GM21526 (cell line): ENCODE measurements around the gene RNPS1.
"Not testable (repeated sequence)": the region's sequence is repeated elsewhere in the genome, so short reads cannot be mapped to it uniquely, and the experiment has no call there.

Experiments
- ATAC-seq: cut with Tn5 transposase; IDR thresholded peaks from one replicate; pipeline ENCODE4 v1.9.1; 2021; ENCODE audit warnings: moderate library complexity; ENCODE audit not compliant: unreplicated experiment, low FRiP score

RNPS1 gene

DNA sequence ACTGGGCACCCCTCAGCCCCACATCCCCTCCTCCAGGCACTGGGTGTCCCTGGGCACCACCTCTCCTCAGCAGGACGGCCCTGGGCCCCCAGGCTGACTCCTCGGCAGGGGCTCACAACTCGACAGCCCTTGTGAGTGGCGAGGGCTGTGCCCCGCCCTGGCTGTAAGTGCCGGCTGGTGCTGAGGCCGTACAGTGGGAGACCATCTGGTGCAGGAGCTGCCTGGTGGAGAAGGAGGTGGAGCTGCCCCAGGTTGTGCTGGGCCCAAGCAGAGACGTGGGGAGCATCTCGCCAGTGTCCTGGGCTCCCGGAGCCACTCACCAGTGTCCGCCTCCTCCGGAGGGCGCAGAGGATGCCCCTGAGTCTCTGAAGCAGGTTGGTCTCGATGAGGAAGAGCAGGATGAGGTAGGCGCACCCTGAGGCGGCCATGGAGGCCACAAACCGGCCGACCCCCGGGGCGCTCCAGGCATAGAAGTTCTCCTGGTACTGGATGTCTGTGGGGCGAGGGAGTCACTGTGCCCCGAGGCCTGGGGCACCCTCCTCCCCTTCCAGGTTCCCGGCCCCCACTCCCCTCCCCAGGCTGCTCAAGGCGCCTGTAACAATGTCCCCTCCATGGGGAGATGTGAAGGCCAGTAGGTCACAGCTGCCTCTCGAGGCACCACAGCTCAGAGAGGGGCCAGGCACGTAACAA lies 15.1 kb upstream of the RNPS1 start:
- ATAC-seq: no peak

DNA sequence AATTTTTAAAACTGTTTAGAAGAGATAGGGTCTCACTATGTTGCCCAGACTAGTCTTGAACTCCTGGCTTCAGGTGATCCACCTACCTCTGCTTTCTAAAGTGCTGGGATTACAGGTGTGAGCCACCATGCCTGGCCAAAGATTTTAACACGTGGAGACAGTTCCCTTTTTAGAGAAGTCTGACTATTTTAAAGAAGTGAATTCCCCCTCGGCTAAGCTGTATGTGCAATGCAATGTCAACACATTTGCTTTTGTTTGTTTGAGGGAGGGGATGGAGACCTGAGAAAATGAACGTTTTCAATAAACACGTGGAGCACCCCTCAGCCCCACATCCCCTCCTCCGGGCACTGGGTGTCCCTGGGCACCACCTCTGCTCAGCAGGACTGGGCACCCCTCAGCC lies 14.3 kb upstream of the RNPS1 start:
- ATAC-seq: no peak

DNA sequence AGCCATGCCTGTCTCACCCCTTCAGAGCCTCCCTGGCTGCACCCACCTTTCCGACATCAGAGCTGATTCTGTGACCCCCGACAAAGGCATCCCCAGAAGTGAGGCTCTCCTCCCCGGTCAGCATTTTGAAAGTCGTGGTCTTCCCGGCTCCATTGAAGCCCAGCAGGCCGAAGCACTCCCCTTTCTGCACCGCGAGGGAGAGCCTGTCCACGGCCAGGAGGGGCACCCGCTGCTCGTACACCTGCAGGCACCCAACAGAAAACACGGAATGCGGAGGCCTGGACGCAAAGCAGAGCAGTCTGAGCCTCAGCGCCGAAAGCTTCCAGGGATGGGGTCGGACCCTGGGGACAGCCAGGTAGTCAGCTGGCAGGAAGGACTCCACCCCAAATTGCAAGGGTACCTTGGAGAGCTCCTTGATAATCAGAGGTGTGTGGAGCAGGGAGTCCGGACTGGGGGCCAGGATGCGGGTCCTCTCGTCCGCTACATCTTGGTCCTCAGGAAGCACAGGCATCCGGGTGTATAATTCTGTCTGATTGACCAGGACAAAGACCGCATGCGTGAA lies 13.1 kb upstream of the RNPS1 start:
- no peak for ATAC-seq

DNA sequence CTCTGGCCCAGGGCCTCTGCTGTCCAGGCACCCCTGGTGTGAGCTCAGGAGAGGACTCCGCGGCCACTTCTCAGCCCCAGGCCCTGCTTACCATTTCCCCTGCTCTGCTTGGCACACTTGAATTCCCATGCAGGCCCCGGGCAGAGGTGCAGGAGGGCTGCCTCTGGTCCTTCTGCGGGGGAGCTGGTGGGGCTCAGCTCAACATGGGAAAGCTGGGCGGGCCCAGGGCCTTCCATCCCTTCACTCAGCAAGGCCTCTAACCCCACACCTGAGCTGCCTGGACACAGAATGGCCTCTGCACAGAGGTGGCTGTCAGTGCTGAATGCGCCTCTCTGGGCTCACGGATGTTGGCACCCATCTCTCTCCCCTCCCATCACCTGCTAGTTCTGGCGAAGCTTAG lies 12.5 kb upstream of the RNPS1 start:
- ATAC-seq: no peak

DNA sequence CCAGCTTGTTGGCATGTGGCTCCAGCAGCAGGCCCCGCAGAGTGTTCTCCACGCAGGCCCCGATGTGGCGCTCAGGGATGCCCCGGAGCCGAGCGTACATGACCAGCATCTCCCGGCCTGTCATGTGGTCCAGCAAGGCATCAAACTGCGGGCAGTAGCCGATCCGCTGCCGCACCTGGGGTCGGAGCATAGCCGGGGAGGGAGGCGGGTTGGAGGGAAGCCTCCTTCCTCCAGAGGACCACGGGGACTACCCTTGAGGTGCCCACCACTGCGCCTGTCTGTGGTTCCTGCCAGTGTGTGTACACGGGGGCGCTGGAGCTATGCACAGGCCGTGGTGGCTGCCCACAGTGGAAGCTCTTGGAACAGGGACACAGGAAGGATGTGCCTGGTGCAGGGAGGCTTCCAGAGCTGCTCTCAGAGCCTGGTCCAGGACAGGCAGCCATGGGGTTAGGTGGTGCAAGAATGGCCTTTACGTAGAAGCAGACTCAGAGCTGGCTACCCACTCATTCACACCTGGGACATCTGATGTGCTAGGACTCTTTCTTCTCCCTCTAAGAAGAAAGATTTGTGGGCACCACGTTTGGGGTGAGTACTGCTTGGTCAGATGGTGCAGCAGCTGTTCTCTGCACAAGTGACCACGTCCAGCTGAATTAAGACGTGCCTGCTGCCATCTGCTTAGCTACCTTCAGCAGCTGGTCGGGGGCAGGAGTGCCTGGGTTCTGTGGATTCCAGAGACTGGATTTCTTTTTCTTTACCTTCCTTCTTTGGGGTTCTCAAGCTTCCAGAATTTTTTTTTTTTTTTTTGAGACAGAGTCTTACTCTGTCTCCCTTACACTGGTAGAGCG lies 11.3 kb upstream of the RNPS1 start:
- ATAC-seq: no peak

DNA sequence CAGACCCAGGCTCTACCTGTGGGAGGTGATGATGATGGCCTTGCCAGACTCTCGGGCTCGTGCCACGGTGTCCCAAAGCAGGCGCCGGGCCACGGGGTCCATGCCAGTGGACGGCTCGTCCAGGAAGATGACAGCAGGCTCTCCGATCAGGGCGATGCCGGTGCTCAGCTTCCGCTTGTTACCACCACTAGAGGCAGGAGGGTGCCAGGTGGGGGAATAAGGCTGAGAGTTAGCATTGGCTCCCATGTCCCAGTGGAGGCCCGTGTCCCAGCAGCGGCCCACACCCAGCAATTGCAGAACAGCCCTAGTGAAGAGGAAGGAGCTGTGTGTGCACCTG lies 10.3 kb upstream of the RNPS1 start:
- ATAC-seq: no peak

DNA sequence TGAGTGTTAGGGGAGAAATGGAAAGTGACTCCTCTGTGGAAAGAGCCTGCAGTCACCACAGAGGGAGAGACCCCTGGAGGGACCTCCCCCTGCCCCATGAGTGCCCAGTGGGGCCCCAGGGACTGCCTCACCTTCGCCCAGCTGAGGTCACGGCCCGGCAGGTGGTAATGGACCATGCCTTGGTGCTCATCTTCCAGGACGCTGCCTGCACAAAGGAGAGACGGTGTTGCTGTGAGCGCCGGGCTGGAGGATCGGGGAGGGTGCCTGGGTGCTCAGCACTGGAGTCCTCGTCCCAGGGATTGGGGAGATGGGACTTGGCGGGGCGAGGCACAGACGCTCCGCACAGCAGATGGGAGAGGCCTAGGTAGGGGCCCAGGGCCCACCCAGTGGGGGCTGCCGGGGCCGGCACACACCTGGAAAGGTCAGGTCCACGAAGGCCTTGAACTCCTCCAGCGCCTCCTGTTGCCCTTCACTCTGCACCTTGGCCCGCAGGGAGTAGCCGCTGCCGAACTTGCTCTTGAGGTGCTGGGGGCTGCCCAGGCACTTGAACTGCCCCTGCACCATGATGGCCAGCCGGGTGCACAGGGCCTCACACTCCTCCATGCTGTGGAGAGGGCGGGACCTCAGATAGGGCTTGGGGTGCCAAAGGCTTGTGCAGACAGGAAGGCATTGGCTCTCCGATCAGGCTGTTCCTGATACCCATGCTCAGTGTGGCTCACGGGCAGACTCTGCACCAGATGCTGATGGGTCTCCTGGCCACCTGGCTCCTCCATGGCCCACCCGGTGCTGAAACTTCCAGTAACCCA lies 9.7 kb upstream of the RNPS1 start:
- no peak for ATAC-seq

DNA sequence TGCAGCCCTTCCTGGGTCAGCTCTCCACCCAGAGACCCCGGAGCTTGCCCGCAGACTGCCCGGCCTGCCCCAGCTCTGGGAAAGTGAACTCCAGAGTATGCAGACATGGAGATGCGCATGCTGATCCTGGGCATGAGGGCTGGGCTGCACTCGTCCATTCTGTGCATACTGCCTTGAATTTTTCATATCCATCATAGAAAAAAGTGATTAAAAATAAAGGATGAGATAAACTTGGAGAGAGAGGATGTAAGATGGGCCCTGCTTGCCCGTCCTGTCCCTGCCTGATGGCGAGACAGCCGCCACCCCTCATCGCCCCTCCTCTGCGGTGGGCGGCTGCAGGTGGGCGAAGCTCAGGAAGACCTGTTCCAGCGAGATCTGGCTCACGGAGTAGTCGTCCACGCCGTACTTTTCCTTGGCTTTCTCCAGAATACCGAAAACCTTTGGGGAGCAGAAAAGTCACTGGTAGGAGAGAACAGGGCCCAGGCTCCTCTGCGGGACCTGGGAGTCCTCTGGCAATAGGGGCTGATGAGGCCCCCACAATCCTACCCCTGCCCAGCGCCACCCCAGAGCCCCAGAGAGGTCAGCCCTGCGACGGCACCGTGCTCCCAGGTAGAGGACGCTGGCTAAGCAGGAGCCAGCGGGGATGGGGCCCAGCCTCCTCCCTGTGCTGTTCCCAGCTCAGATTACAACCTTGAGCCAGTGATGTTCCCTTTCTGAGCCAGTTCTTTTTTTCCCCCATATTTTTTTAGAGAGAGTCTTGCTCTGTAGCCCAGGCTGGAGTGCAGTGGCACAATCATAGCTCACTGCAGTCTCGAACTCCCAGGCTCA lies 8.7 kb upstream of the RNPS1 start:
- no peak for ATAC-seq

DNA sequence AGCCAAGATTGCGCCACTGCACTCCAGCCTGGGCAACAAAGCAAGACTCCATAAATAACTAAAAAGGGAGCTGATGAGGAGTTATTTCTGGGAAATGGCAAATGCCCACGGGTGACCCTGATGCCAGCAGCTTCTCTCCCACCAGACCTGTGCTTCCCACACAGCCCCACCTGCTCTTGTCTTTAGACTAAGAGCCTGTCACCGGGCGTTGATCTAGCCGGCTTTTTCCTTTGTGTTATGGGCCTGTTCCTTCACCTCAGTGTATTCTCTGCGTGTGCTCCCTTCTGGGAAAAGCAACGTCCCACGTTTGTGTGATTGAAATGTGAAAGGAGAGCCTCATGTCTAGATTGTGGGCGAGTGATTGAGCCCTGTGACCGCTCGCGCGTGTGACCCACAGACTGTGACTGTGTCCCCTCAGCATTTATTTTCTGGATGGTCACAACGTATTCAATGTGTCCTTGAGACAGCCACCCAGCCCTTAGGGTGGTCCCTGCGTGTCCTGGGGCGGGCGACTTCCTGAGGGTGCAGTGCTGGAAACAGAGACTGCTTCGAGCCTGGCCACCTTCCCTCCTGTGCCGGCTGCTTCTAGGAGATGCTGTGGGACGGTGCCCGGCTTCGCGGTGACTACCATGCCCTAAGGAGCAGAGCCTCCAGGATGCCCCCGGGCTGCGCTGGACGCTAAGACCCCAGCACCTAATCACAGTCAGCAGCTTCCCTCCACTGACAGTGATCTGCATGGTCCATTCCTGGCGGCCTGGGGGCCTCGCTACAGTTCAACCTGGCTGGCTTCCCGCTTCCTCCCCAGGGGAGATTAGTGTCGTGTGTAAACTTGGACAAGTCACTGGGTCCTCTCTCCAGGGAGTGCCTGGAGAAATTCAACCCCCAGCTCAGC lies 7.8 kb upstream of the RNPS1 start:
- no peak for ATAC-seq

DNA sequence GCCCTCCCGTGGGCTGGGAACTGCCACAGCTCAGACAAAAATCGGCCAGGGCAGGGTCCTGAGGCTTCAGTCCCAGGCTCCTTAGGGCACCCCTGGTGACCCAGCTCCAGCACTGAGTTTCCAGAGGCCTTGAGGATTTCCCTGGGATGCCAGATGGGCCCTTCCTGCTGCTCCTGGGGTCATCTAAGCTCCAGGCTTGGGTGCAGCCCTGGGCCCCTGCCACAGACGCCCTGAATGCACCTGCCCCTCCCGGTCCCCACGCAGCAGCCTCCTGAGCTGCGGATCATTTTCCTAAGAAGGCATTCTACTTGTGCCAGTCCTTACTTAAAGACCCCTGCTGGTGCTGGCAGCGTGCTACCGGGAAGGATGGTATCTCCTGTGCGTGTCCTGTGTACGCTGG lies 6.0 kb upstream of the RNPS1 start:
- ATAC-seq: no peak

DNA sequence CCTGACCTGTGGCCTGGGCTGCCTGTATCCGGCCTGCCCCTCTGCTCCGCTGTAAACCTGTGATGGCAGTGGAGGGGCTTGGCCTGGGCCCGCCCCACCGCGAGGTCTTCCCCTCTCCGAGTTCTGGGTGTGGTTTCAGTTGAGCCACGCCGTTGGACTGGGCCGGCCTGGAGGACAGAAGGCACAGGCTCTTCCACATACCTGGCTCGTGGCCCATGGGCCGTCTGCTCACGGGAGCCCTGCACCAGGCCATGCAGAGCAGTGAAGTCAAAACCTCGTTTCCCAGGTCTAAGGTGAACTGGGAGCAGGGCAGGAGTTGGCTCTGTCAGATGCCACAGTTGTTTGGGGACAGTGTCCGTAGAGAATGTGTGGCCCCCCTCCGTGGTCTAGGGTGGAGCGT lies 5.6 kb upstream of the RNPS1 start:
- ATAC-seq: no peak

DNA sequence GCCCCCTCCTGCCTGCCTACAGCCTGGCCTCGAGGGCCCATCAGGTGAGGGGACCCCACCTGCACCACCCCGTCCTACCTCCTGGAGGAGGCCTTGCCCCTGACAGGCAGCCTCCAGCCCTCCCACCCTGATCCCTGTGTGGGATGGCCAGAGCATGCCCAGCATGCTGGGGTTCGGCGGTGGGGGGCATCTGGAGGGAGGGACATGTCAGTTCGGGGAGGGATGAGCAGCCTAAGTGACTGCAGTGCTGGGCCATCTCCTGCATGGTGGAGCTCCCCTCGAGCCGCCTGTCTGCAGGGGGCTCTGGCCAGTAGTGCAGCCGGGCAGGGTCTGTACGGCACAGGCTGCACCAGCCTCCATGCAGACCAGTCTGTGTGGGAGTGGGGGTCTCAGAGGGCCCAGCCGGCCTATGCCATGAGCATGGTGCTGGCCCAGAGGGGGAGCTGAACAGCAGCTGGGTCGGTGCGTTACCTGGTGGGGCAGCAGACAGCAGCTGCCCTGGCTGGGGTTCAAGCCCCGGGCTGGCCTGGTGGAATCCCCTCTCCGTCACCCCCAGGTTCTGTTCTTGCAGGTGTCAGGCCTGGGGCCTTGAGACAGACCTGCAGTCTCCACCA lies 4.0 kb upstream of the RNPS1 start:
- ATAC-seq: no peak

DNA sequence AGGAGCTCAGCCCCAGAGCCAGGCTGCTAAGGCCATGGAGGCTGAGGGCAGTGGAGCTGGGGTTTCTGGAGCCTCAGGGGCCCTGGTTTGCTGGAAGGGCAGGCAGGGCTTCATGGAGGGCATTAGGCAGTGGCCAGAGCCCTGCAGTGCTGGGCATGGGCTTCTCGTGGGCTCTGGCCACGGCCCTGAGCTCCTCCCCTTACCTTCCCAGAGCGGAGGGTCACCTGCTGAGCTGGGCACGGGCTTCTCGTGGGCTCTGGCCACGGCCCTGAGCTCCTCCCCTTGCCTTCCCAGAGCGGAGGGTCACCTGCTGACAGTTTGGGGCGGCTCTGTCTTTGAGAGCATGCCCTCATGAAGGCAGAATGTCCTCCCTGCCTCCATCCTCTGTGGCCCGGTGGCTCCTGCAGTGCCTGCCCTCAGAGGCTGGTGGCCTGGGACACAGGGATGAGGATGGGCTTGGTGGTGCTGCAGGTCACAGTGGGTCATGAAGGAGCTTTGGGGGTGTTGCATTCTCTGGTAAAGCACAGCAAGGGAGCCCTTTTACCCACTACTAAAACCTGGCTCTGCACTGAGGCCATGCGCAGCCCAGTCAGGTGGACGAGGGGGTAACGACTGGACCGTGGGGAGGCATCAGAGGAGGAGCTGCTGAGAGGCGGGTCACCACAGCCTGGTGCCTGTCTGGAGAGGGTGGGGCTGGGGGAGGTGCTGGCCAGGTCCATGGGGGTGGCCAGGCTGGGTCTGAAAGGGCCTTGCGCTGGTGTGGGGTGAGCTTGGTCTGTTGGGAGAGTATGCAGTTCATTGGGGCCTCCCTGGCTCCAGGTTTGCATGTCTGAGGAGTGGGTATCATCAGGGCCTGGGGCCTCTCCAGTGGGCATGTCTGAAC lies 2.9 kb upstream of the RNPS1 start:
- ATAC-seq: no peak

DNA sequence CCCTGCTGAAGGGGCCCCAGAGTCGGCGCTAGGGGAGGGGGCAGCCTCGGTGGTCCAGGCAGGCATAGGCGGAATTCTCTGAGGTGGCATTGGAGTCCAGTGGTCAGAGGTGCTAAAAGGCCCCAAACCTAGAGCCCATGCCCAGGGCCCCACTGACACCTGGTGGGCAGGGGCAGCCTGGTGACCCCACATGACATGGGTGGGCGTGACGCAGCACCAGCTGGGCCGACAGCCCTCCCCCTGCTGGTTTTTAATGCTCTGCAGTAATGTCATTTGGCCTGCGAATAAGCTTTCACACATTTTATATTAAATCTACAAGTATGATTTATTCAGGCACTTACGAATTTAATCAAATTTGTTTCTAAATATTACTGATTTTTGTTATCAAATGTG lies 2.1 kb upstream of the RNPS1 start:
- ATAC-seq: no peak

DNA sequence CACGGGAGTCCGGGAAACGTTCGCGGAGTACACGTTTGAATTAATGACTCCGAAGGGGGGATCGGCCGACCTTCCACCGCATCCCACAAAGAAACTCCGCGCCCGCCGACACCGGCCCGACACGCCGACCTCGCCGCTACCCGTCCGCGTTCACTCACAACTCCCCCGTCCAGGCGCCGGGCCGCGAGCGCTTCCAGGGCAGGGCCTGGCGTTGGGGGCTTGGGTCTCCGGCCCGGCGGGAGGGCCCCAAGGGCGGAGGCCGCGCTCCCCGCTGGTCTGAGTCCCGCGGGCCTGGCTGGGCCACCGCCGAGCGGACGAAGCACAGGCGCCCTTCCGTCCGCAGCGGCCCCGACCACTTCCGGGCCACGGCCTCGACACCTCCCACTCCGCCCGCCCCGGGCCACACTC lies 417 bp downstream of the RNPS1 start:
- ATAC-seq: peak; percentile 41

DNA sequence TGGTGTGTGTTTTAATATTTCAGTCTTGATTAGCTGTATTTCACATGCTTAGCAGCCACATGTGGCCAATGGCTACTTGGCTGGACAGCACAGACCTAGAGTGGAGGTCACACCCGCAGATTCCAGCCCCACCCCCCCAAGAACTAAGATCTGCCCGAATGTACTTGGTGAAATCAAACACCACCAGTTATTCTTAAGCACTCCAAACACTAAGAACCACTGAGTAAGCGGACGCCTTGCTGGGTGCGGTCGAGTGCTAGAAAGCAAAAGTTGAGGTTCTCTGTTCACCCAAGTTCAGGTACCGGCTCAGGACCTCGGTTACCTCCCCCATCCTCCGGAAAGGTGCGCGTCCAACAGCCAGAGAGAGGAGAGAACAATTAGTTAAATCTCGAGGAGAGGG lies 1.0 kb downstream of the RNPS1 start:
- ATAC-seq: not testable (repeated sequence)

DNA sequence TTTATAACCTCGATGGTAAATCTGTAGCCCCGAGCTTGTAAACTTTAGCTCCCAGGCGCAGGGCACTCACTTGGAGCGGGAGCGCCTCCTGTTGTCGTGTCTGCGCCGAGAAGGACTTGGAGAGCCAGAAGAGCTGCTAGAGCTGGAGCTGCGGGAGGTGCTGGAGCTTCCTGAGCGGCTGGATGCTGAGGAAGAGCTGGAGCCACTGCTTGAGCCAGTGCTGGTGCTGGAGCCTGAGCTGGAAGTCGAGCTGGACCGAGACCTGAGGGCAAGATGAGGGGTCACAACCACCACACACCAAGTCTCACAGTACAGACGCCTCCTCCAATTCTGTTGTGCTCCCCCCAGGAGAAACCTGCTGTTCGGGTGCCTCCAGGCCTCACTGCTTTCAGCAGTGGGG lies 4.9 kb downstream of the RNPS1 start:
- not testable (repeated sequence) for ATAC-seq

DNA sequence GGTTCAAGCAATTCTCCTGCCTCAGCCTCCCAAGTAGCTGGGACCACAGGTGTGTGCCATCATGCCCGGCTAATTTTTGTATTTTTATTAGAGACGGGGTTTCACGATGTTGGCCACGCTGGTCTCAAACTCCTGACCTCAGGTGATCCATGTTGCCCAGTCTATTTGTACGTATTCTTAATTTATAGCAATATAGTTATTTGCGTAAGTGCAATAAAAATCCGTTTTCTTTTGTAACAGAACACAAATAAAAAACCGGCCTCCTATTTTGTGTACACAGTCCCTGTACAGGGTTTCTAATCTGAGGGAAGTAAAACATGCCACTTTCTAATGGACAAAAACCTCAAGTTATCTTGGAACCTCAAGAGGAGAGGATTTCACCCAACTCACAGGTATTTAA lies 7.7 kb downstream of the RNPS1 start:
- no peak for ATAC-seq
